ENCODE data around the gene KCTD17. TPM values are rescaled to one million over a fixed set of nuclear protein-coding genes. Genes with fewer than 3 reads are reported as not detected.

KCTD17 gene
- total RNA-seq, 1 experiment from 2014 or later, result 32.7 TPM

DNA sequence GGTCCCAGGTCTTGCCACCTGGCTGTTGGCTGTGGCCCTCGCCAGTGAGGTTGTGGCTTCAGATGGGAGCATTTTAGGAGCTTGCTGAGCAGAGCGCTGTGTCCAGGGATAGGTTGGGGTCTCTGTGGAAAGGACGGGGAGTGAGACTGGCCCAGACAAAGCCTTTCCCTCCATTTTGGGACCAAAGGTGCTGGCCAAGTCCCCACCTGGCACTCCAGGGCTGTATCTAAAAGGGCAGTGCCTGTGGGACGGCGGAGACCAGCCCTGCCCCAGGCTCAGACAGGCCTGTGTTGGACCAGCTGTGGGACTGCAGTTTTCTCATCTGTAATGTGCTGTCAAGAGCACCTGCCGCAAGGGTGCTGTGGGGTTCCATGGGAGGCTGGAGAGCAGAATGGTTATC is 5.0 kb upstream of the KCTD17 start:
- no peaks in the 10 kb centered on the region for H3K27me3 ChIP-seq (ENCODE audit: control insufficient read depth, insufficient read depth, low read length)
- no peaks in the 10 kb centered on the region for H3K9me3 ChIP-seq (ENCODE audit: control insufficient read depth, insufficient read depth, low read depth, low read length)
- in situ Hi-C loops (cut with HindIII; ENCODE audit: low pct_unique_long_range_greater_than_20kb, low sequenced_read_pairs), result no loop called here
- TF ChIP-seq SIN3A (IDR thresholded peaks at IDR 0.05; ENCODE audit: borderline replicate concordance, insufficient read depth, low read depth, low read length) (no peak), TCF7L2 (IDR thresholded peaks at IDR 0.05; ENCODE audit: low read depth, low read length) (no peak), CTCF (IDR thresholded peaks at IDR 0.05) (no peak)
- no peaks in the 10 kb centered on the region for H3K4me1 ChIP-seq (ENCODE audit: control insufficient read depth, insufficient read depth, low read length)
- no peak overlapping the region for H3K27ac ChIP-seq (ENCODE audit: low read length)
- no peaks in the 10 kb centered on the region for H3K36me3 ChIP-seq (ENCODE audit: control insufficient read depth, insufficient read depth, low read length)
- ChIA-PET CTCF (no interaction called here), POLR2A (no interaction called here)
- no peak for DNase-seq (ENCODE audit: low read depth, low spot score)
- no peak for ATAC-seq
- intact Hi-C loops (cut with micrococcal nuclease; ENCODE audit: unreplicated experiment), result no loop called here
- no peak overlapping the region for H3K4me3 ChIP-seq (ENCODE audit: low read depth in 2 of 2, low read length in 2 of 2)
- BruUV-seq (replicated peaks), result no TSS peak

DNA sequence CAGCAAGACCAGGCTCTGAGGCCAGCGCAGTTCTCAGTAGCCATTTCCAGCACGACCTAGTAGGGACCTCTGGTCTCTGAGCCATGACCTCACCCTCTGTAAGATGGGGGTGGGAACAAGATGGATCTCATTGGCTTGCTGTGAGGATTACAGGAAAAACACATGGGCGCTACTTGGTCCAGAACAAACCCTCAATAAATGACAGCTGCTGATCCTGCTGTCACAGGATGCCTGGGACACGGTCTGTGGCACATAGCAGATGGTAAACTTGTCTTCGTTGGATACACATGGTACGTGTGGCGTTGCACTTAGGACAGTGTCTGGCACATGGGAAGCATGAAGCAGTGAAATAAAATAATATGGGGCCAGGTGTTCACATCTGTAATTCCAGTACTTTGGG is 4.5 kb upstream of the KCTD17 start:
- BruUV-seq (replicated peaks), result no TSS peak
- Histone ChIP-seq H3K4me1 (ENCODE audit: control insufficient read depth, insufficient read depth, low read length) (no peaks in the 10 kb centered on the region), H3K27me3 (ENCODE audit: control insufficient read depth, insufficient read depth, low read length) (no peaks in the 10 kb centered on the region), H3K36me3 (ENCODE audit: control insufficient read depth, insufficient read depth, low read length) (no peaks in the 10 kb centered on the region; the same call in 1 of the 2 replicates), H3K4me3 (ENCODE audit: low read depth in 2 of 2, low read length in 2 of 2) (no peak overlapping the region), H3K9me3 (ENCODE audit: control insufficient read depth, insufficient read depth, low read depth, low read length) (no peaks in the 10 kb centered on the region), H3K27ac (ENCODE audit: low read length) (no peak overlapping the region)
- intact Hi-C loops (cut with micrococcal nuclease; ENCODE audit: unreplicated experiment), result no loop called here
- ATAC-seq (no peak), DNase-seq (ENCODE audit: low read depth, low spot score) (no peak)
- POLR2A ChIA-PET, result no interaction called here
- in situ Hi-C loops (cut with HindIII; ENCODE audit: low pct_unique_long_range_greater_than_20kb, low sequenced_read_pairs), result no loop called here
- CTCF ChIA-PET, result no interaction called here
- no peak for TF ChIP-seq POLR2AphosphoS5 (IDR thresholded peaks at IDR 0.05; ENCODE audit: low read depth, low read length)
- TF ChIP-seq, protein P1, sequence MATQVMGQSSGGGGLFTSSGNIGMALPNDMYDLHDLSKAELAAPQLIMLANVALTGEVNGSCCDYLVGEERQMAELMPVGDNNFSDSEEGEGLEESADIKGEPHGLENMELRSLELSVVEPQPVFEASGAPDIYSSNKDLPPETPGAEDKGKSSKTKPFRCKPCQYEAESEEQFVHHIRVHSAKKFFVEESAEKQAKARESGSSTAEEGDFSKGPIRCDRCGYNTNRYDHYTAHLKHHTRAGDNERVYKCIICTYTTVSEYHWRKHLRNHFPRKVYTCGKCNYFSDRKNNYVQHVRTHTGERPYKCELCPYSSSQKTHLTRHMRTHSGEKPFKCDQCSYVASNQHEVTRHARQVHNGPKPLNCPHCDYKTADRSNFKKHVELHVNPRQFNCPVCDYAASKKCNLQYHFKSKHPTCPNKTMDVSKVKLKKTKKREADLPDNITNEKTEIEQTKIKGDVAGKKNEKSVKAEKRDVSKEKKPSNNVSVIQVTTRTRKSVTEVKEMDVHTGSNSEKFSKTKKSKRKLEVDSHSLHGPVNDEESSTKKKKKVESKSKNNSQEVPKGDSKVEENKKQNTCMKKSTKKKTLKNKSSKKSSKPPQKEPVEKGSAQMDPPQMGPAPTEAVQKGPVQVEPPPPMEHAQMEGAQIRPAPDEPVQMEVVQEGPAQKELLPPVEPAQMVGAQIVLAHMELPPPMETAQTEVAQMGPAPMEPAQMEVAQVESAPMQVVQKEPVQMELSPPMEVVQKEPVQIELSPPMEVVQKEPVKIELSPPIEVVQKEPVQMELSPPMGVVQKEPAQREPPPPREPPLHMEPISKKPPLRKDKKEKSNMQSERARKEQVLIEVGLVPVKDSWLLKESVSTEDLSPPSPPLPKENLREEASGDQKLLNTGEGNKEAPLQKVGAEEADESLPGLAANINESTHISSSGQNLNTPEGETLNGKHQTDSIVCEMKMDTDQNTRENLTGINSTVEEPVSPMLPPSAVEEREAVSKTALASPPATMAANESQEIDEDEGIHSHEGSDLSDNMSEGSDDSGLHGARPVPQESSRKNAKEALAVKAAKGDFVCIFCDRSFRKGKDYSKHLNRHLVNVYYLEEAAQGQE (IDR thresholded peaks at IDR 0.05; ENCODE audit: insufficient read depth in 1 of 2, low read depth in 2 of 2, low read length in 1 of 2), result no peak
- no peak for TF ChIP-seq TCF7L2 (IDR thresholded peaks at IDR 0.05; ENCODE audit: low read depth, low read length)
- TF ChIP-seq CTCF (IDR thresholded peaks at IDR 0.05), result no peak
- TF ChIP-seq SIN3A (IDR thresholded peaks at IDR 0.05; ENCODE audit: borderline replicate concordance, insufficient read depth, low read depth, low read length), result no peak

Data from Panc1 (cell line).